Amniotic epithelial cell (primary cell): ENCODE measurements around the gene INHBE.
"Not testable (repeated sequence)": the region's sequence is repeated elsewhere in the genome, so short reads cannot be mapped to it uniquely, and the experiment has no call there.

Experiments used
- DNase-seq: peaks from one replicate; pipeline ENCODE4 v3.0.0-alpha.2; 2010; ENCODE audit warnings: low read depth

Gene INHBE

DNA sequence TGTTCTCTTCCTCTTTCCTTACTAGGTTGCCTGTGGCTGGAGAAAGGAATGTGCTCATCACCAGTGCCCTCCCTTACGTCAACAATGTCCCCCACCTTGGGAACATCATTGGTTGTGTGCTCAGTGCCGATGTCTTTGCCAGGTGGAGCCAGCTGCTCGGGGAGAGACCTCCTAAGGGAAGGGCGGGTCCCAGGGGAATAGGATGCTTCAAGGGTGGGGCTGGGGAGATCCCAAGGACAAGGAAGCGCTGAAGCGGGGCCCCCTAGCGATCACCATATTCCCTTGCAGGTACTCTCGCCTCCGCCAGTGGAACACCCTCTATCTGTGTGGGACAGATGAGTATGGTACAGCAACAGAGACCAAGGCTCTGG lies 43.0 kb downstream of the INHBE start:
- DNase-seq, result no peak

DNA sequence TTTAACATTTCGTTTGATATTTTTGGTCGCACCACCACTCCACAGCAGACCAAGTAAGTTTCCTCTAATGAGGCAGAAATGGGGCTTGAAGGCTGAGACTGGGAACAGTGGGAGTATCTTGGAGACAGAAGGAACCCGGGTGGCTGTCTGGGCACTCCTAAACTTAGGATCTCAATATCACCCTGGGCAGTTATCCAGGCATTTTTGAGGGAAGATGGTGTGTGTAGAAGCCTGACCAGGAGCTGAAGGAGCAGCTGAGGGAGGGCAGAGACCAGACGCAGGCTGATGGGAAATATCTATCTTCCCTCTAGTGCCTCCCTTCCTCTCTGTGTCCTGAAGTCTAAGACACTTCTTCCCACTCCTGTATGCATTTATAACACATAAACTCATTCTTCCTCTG lies 43.5 kb downstream of the INHBE start:
- no peak for DNase-seq

DNA sequence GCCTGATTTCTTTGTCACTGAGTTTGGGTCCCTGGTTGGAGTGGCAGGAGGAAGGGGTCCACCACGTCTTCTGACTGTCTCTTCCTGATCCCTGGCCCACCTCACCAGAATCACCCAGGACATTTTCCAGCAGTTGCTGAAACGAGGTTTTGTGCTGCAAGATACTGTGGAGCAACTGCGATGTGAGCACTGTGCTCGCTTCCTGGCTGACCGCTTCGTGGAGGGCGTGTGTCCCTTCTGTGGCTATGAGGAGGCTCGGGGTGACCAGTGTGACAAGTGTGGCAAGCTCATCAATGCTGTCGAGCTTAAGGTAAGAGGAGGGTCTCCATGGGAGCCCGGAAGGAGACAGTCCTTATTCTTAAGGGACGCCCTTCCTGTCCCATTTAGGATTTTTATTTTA lies 45.1 kb downstream of the INHBE start:
- DNase-seq, result no peak

DNA sequence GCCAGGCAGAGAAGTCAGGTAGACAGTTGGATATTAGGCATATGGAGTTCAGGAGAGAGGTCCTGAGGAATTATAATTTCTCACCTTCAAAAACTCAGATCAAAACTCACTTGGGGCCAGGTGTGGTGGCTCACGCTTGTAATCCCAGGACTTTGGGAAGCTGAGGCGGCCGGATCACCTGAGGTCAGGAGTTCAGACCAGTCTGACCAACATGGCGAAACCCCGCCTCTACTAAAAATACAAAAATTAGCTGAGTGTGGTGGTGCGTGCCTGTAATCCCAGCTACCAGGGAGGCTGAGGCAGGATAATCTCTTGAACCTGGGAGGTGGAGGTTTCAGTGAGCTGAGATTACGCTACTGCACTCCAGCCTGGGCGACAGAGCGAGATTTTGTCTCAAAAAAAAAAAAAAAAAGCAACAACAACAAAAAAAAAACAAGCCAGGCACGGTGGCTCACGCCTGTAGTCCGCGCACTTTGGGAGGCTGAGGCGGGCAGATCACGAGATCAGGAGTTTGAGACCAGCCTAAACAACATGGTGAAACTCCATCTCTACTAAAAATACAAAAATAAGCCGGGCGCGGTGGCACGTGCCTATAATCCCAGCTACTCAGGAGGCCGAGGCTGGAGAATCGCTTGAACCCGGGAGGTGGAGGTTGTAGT lies 47.3 kb downstream of the INHBE start:
- DNase-seq, result not testable (repeated sequence)

DNA sequence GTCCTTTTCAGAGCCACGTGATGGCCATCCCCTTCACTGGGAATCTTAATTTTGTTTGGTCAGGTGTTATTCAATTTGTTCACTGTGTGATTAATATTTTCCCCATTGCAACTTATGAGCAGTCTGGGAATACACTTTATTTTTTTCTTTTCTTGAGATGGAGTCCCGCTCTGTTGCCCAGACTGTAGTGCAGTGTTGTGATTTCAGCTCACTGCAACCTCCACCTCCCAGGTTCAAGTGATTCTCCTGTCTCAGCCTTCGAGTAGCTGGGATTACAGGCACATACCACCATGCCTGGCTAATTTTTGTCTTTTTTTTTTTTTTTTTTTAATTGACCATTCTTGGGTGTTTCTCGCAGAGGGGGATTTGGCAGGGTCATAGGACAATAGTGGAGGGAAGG lies 51.4 kb downstream of the INHBE start:
- DNase-seq, result not testable (repeated sequence)
